GM18511 (cell line): ENCODE results near the gene ZSWIM6.

Source experiments
- ATAC-seq: cut with Tn5 transposase; IDR thresholded peaks from one replicate; pipeline ENCODE4 v1.9.1; 2021; ENCODE audit warnings: mild to moderate bottlenecking, moderate library complexity; ENCODE audit not compliant: unreplicated experiment

ZSWIM6 gene

DNA sequence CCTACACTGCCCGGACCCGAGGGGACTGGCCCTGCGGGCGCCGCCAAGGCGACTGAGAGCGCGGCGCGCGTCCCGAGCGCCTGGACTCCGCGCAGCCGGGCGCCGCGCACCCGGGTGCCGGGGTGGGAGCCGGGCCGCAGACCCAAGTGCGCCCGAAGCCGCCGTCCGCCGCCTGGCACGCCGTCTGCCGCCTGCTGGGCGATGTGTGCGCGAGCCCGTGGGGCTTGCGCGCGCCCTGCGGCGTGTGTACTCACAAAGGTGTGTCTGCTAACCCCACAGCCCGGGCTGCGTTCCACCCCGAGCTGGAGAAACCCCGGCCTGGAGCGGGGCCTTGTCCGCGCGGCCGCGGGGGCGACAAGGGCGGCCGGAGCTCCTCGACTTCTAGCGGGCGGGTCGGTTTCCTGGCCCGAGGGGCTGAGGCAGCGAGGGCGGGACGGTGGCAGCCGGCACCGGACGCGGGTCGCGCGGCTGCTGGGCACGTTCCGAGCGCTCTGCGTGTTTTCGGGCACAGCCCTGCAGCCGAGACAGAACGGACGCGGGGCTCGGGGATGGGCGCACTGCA lies 1.1 kb upstream of the ZSWIM6 start:
- ATAC-seq = peak; percentile 33

- ATAC-seq = peak; percentile 8
Measured at GRCh38 chr5:61332358-61332749, 296 bp downstream of the ZSWIM6 start.

- ATAC-seq = no peak
Measured at GRCh38 chr5:61332851-61333320, 828 bp downstream of the ZSWIM6 start.

DNA sequence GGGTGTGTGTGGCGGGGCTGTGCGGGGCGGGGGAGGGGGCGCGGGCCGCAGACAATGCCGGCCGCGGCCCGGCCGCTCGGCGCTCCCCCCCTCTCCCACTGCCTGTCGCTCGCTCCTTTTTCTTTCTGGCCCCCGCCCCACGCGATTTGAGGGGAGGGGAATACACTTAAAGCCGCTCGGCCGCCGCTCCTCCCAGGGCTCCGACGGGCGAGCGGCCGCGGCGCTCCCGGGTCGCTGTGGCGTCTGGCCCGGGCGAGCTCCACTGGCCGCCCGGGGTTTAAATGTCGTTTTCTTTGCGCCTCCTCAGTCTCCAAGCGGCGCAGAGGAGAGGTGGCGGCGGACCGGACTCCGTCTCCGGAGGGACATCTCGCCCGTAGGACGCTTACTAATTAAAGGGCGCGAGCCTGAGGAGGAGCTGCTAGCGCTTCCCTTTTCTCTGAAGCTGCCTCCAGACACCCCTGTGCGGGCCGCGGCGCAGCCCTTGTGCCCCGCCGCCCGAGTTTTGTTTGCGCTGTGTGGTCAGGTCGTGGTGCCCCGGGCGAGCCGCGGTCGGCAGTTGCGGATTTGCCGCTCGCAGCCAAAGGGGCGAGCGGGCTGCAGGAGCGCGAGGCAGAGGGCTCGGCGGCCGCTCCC lies 1.4 kb downstream of the ZSWIM6 start:
- ATAC-seq = no peak

DNA sequence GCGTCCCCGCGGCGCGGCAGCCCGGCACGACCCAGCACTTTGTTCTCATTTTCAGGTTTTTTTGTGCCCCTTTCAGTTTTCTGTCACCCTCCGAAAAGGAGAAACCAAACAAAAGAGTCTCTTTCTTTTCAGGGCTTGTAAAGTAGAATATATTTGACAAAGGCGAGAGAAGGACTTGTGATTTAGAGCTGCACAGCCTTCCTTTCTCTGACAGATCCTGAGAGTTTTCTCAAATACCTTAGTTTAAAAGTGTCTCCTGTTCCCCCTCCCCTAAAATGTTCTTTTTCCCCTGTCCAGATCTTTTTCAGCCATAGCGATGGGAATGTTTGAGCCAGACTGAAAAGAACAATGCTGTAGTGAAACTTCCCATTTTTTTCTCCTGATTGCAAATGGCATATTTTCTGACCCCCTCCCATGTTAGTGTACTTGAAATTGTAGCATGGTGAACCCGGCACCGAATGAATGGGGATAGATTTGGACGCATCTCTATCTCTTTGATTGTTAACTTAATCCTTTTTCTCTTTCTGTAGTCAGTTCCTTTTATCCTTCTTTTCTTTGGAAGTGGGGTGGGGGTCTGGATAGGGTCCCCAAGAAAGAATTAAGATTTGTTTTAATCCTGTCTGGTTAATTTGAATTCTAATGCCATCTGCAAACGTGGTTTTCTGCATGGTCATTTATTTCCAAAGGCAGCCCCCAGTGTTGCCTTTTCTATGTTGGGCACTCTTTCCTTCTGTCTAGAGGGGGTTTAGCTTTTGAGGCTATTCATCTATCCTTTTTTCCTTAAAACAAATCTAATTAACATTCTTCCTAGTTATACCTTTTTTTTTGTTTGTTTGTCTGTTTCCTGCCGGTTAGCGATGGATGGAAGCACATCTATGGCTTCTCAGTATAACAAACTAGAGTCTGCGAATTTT lies 2.2 kb downstream of the ZSWIM6 start:
- no peak for ATAC-seq

DNA sequence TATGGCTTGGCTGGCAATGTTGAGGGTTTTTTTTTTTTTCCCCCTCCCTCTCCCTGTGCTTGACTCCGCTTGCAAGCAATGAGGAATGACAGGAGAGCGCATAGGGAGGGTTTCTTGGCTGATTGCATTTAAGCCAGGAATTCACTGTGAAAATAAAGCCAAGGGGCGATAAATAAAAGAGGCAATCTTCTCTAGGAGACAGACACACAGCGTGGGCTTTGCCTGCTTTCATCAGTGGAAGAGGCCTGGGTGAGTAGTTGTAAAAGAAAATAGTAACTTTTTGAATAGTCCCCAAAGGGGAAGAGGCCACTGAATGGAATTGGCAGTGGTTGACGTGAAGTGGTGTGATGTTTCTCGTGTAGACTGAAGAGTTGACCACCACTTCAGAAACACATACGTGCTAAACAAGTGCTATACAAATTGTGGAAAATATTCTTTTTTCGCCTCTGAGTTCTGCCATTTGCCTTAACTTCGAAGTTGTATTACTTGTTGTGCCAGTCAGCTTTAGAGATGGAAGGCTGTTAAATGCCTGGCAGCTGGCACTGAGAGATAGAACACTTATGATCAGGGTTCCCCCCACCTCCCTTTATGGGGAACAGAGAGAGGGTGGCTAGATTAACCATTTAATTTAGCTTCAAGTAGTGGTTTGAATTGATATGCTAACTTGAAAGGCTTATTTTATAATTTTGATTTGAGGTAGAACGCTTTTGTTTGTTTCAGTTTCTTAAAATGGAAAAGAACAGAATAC lies 3.0 kb downstream of the ZSWIM6 start:
- no peak for ATAC-seq

GRCh38 chr5:61339764-61340163 lies 7.7 kb downstream of the ZSWIM6 start:
- ATAC-seq = no peak

DNA sequence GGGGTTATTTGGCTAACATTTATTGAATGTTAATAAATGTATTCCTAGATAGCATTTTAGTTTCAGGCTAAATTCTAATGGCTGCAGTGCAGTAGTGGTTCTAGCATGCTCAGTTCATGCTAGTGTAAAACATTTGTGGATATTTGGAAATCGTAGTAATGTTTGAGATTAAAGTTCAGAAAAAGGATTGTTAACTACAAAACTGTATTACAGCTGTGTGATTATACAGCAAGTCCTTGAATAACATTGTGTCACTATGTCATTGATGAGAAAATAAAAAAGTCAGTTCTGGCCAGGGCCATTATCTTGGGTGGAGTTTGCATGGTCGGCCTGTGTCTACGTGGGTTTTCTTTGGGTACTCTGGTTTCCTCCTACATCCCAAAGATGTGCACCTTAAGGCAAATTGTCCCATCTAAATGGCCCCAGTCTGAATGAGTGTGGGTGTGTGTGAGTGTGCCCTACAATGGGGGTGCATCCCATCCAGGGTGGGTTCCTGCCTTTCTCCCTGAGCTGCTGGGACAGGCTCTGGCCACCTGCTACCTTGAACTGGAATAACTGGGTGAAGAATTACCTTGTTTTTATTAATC lies 8.8 kb downstream of the ZSWIM6 start:
- no peak for ATAC-seq

- ATAC-seq = no peak
Measured at GRCh38 chr5:61342071-61342501, 10.0 kb downstream of the ZSWIM6 start.

DNA sequence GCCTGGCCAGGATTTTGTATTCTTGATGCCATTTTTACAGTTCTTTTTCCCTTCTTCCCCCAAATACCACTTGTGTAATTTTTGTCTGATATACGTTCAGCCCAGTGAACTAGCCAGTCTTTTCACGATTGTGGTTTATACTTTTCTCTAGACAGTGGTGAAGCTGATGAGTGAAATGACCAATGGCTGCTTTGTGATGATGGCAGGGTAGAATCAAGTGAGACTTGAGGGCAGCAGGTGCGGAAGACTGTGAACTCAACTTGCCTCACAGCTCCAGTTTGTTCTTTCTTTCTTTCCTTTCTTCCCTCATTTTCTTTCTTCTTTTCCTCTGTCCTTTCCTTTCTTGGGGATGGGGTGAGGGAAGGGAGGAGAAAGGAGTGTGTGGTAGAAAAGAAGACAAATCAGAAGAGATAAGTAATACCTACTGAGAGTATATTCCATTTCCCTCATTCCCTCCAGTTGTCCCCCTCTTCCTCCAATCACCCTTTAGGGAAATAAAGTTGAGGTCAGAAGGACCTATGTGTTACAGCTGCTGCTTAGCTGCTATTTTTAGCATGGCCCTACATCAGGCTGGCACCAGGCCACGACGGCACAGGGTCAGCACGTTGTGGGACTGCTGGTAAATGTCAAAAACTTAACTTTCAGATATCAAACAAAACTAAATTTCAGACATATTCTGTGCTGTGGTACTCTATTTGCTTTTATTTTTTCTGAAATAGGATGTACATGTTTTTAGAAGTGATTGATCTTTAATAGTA lies 12.3 kb downstream of the ZSWIM6 start:
- no peak for ATAC-seq

DNA sequence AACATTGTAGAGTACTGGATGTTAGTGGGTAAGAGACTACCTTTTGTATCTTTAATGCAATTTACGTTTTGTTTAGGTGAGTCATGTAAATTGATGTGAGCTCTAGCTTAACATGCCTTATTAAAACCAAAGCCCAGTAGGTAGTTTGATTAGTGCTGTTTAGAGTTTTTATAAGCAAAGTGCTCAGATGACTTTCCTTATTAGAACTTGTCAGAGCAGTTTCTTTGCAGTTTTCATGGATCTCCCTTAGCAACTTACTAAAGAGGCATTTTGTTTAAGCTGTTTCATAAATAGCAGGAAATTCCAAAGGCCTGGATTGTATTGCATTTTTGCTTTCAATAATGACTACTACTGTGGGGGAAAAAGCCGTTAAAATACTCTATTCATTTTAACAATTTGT lies 14.5 kb downstream of the ZSWIM6 start:
- ATAC-seq = no peak

DNA sequence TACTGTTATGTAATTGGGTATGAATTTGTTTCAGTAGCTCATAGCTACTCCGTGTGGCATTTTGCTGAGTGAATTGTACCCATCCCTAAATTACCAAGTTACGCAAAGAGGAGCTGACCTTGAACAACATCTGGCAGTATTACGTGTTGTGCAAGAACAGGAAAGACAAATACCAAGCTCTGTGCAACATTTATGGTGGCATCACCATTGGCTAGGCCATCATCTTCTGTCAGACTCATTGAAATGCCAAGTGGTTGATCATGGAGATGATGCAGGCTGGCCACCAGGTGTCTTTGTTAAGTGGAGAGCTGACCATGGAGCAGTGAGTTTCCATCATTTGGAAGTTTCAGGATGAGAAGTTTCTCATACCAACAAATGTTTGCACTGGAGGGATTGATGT lies 15.0 kb downstream of the ZSWIM6 start:
- no peak for ATAC-seq

- ATAC-seq = no peak
Measured at GRCh38 chr5:61348447-61348846, 16.4 kb downstream of the ZSWIM6 start.

DNA sequence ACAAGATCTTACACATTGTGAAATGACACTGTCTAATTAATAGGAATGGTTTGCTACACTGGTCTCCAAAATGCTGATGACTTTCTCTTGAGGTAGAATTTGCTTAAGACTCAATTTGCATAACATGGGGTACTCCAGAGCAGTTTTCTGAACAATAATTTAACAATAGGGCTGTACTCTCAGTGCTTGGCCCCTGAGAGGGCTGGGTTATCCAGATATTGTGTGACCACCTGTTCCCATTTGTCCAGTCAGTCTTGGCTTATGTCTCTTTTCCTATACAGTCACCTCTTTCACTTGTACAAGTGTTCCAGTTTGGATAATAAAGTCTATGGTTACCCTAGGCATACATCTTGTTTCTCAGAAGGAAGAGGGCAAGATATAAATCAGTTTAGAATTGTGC lies 17.9 kb downstream of the ZSWIM6 start:
- ATAC-seq = no peak

- ATAC-seq = no peak
Measured at GRCh38 chr5:61350535-61350934, 18.5 kb downstream of the ZSWIM6 start.

DNA sequence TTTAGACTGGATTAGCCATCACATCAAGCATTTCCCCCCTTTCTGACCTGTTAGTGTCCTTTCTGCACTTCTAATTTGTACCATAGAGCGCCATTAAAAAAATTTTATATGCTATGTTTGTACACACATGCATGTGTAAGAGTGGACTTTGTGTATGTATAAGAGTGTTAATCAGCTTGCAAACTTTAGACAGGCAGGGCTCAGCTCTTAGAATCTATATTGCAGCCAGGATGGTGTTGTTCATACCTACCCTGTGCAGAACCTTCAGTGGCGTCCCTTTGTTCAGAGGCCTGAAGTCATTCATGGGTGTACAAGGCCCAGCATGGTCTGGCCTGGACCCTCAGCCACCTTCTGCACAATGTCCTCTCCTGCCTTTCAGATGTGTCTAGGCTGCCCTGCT lies 19.7 kb downstream of the ZSWIM6 start:
- no peak for ATAC-seq

GRCh38 chr5:61352180-61352579 lies 20.1 kb downstream of the ZSWIM6 start:
- ATAC-seq = no peak

DNA sequence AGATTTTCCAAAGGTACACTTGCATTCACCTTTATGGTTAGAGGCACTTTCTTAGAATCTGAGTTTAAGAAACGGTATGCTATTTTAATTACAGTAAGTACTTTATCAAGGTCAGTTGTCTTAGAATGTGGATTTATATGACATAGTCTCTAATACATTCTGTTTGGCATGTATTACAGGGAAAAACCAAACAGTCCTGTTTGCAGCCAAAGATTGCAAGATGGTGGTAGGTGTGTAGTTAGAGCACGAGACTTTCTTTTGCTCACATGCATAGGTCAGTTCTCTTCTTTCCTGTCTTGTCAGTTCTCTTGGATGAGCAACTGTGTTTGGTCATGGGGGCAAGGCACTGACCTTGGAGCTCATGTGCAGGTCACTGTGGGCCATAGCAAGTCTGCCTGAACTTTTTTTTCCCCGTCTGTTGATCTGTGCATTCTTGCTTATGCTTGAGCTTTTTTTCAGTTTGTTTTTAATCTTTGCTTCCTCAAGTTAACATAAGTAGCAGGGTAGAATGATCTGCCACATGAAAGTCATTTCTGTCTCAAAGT lies 20.6 kb downstream of the ZSWIM6 start:
- ATAC-seq = no peak

DNA sequence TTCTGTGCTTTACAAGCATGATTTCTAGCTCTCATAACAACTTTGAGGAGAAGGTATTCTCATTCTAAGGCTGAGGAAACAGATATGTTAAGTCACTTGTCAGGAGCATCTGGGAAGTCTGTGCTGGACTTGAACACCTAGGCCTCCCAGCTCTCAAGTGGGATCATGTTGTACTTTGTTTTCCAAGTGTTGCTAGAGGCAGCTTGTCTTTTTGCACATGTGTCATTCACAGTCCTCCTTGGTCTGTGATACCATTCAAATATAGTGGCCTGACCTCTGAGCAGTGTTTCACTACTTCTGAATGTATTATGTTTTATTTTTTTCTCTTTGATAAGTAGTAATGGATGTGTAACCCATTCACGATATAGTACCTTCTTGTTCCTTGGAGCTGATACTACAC lies 21.2 kb downstream of the ZSWIM6 start:
- no peak for ATAC-seq

GRCh38 chr5:61354199-61354598 lies 22.1 kb downstream of the ZSWIM6 start:
- ATAC-seq = no peak
